Suppressor macrophage treated with lipopolysaccharide for 1 hour (primary cell): ENCODE results near the gene BST1.

Source experiments
- DNase-seq, 3 donors: peaks; one replicate each; pipeline ENCODE4 v3.0.0-alpha.2; 2020 to 2022

BST1 gene

DNA sequence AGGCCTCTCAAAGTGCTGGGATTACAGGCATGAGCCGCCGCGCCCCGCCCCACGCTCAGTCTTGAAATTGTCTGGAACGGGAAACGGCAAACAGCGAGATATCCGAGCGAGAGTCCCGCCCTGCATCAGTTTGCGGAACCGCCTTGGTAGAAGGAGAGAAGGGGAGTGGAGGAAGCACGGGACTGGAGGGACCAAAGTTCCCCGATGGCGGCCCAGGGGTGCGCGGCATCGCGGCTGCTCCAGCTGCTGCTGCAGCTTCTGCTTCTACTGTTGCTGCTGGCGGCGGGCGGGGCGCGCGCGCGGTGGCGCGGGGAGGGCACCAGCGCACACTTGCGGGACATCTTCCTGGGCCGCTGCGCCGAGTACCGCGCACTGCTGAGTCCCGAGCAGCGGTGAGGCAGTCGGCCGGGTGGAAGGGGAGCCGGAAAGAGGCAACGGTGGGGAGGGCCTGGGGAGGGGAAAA lies at the start of gene BST1:
Gene BST1, plus strand, starts transcription at position 125 of the 463 bp plus-strand sequence. Its CDS starts 80 bp downstream, at position 205.
- DNase-seq, result peak; percentile 89 to 92 (median 91)

DNA sequence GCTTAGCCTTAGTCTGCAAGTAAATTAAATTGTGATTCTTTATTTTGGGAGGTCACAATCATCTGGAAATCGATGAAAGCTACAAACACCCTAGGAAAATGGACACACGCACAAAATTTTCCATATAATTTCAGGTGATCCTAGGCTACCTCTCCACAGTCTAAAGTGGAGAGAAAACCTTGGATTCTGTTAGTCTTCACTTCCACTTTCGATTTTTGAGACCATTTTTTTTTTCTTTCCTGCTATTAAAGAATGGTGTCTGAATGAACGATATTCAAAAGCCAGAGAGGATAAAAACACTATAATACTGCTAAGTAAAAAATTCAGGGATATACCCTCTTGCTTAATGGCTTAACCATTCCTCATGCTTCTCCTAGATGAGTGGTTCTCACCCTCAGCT lies 49.4 kb upstream of the BST1 start:
- DNase-seq, result no peak

DNA sequence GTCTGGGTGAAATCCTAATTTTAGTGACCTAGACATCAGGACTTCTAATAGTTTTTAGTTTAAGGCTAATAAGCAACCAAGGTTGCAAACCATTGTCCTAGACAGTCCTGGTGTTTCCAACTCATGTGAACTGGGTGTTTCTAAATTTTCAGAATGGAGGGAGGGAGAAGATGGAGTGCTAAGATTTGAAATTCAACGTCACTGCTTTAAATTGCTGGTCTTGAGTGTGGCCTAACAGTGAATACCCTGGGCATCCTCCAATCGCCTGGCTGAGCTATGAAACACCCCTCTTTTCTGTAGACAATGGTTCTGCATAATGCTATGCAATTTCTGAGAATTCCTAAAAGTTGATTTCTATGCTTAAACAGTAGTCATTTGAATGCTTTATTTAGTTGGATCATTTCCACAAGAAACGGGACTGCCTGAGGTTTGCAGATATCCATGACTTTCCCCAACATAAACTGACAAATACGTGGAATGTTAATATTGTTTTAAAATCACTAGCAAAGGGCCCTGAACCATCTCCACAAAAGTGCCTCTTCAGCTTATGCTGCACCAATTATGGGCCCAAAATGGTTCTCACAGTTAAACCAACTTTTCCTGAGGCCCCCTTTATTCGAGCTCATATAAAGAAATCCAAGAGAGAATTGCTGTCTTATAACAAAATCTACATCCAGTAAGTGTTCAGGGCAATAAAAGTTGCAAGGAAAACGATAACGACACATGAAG lies 48.8 kb upstream of the BST1 start:
- DNase-seq, result peak; percentile 31 to 50 (median 38)

DNA sequence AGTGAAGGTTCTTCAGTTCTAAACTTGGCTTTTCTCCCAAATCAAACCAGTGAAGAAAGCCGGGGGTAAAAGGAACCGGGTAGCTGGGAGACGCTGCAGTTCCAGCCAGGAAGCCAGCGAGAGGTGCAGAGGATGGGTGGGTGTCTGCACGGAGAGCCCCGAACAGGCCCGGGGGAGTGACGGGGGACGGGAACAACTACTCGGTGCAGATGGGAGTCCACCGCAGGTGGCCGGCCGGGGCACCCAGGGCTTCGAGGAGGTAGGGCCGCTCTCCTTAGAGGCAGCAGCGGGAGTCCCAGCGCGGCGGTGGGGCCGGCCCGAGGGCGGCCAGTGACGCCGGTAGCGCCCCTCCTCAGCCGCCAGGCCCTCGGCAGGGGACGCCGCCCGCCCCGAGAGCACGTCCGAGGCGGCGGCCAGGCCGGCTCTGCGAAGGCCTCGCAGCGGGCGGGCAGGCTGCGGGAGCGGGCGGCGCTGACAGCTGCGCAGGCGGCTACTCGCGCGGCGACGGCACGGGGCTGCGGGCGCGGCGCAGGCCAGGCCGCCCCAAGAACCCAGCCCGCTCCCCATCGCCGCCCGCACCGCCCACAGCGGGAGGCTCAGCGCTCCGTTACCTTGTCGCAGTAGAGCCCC lies 48.2 kb upstream of the BST1 start:
- DNase-seq, result peak; percentile 35 to 70 (median 56)

- peak; percentile 92 to 99 (median 97) for DNase-seq
These were observed 47.4 kb upstream of the BST1 start, which contains the start of gene FBXL5 for GRCh38 chr4:15655223-15656037. Gene FBXL5, minus strand, starts transcription at chr4:15655357. Its CDS starts 70 bp downstream, at chr4:15655287.

GRCh38 chr4:15656038-15656470 lies 46.8 kb upstream of the BST1 start:
- DNase-seq, result no peak

DNA sequence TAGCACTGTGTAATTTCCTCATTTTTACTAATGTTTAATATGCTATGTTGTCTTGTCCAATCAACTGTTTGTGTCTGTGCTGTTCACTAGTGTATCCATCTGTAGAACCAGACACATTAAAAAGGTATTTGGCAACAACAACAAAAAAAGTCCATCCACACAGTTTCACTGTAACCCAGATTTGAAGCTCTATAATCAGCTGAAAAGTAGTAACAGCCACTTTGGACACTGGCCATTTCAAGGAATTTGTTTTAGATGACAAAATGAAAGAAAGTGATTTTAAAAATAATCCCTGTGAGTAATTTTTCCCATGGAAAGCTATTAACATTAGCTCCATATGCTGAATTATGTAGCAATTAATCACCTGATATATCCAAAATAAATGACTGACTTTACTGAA lies 45.5 kb upstream of the BST1 start:
- DNase-seq, result no peak

DNA sequence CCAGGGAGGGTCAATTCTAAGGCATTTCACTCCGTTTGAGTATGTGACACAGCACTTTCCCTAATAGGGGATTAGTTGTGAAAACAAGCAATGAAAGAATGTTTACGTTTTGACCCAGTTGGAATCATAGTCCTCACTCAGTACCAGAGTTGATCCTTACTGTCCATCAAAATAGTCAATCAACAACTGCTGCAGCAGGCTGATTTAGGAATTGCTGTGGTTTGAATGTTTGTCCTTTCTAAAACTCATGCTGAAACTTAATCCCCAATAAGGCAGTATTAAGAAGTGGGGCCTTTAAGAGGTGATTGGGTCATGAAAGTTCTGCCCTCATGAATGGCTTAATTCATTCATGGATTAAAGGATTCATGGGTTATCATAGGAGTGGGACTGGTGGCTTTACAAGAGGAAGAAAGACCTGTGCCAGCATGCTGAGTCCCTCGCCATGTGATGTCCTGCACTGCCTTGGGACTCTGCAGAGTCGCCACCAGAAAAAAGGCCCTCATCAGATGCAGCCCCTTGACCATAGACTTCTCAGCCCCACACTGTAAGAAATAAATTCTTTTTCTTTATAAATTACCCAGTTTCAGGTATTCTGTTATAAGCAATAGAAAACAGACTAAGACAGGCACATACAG lies 44.6 kb upstream of the BST1 start:
- no peak for DNase-seq

- DNase-seq, result peak in 2 of 3 donors; percentile 47 to 68
These were observed 44.1 kb upstream of the BST1 start for GRCh38 chr4:15658781-15659180.

- peak; percentile 85 to 99 (median 97) for DNase-seq
These were observed 42.9 kb upstream of the BST1 start for GRCh38 chr4:15659768-15660570.

GRCh38 chr4:15665753-15666365 lies 37.0 kb upstream of the BST1 start:
- DNase-seq, result peak; percentile 72 to 93 (median 91)

DNA sequence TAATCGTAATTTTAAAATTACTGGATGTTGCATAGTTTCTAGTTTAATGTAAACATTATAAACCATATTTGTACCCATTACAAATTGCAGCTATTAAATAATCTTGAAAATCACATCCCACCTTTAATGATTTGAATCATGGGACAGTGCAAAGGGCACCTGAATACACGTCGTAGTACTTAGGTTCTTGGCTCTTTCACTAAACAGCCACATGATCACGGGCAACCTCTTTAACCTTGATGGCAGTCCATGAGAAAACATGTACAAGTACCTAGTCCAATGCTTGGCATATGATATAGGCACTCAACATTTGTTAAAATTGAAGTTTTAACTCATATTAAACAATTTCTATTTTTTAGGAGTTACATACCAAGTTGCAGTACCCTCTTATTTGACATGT lies 35.9 kb upstream of the BST1 start:
- DNase-seq, result no peak

- DNase-seq, result no peak
These were observed 34.1 kb upstream of the BST1 start for GRCh38 chr4:15668566-15669435.

- no peak for DNase-seq
These were observed 32.3 kb upstream of the BST1 start for GRCh38 chr4:15670576-15670975.

DNA sequence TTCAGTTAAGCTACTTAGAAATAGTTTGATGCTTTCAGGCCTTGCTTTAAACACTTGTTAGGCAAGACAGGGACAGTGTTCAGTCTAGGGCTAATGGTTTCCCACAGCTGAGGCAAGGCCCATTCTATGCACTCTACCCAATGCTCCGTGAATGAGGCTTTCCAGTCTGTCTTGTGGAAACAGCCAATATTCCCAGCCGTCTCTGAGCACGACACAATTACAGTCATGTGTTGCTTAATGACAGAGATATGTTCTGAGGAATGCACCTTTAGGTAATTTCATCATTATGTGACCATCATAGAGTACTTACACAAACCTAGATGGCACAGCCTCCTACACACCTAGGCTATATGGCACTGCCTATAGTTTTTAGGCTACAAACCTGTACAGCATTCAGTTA lies 30.8 kb upstream of the BST1 start:
- no peak for DNase-seq

DNA sequence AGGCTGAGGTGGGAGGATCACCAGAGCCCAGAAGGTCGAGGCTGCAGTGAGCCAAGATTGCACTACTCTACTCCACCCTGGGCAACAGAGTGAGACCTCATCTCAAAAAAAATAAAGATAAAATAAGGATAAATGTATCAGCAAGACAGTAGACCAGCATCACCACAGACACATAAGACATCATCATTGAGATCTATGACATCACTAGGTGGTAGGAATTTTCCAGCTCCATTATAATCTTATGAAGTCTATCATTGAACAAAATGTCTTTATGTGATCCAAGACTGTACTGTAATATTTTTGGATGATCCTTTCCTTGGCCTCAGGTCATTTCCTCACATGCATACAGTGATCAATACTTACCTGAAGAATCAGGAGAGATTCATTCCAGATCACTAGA lies 29.5 kb upstream of the BST1 start:
- no peak for DNase-seq

GRCh38 chr4:15674046-15674445 lies 28.8 kb upstream of the BST1 start:
- DNase-seq, result peak in 2 of 3 donors; percentile 51 to 71

DNA sequence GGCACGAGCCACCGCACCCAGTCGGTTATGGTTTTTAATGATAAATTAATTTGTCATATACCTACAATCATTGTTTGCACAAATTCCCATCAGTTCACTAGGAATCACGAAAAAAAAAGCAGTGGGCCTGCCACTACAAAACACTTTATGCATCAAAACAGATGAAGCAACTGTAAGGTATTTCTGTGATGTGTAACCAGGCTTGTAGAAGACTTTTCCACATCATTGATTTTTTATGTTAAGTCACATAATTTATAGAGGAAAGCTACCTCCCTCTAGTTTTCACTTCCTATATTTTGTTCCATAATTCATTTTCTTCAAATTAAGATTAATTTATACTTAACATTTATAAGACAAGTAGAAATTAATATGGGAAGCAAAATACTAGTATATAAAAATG lies 27.9 kb upstream of the BST1 start:
- no peak for DNase-seq

- DNase-seq, result peak in 1 of 3 donors; percentile 44
These were observed 27.5 kb upstream of the BST1 start for GRCh38 chr4:15675356-15675755.

GRCh38 chr4:15676039-15676438 lies 26.8 kb upstream of the BST1 start:
- no peak for DNase-seq
